M059J (cell line): Measurements from ENCODE around the gene IL9. TPM values are rescaled to one million over a fixed set of nuclear protein-coding genes. Genes with fewer than 3 reads are reported as not detected.
"Not testable (repeated sequence)": the region's sequence is repeated elsewhere in the genome, so short reads cannot be mapped to it uniquely, and the experiment has no call there.

Experiments
- DNase-seq: peaks from one replicate; pipeline ENCODE4 v3.0.0-alpha.2; 2012; ENCODE audit warnings: low read depth
- total RNA-seq: library from RNA; depleted of rRNA; stranded (reverse); fragments of >200 nt; shearing (Covaris generic); gene quantifications from 2 replicates; pipeline ENCODE4 v1.2.3, GENCODE V29; 2014

IL9 gene
- total RNA-seq, 1 experiment from 2014 or later: not detected

DNA sequence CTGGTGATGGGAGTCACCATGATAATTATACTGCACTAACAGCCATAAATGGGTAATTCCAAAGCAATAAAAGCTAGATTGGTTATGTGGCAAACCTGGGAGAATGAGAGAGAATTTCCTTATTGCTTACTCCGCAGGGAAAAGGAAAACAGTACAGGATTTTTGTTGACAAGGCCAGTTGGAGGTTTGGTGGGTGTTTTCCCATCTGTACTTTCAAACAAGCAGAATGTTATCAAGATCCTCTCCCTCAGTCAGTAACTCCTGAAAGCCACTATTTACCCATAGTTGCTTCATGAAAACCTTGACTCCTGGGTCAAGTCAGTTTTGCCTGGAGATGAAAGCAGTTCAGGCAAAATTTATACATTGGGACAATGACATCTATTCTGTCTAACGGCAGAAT lies 26.4 kb downstream of the IL9 start:
- DNase-seq: no peak

DNA sequence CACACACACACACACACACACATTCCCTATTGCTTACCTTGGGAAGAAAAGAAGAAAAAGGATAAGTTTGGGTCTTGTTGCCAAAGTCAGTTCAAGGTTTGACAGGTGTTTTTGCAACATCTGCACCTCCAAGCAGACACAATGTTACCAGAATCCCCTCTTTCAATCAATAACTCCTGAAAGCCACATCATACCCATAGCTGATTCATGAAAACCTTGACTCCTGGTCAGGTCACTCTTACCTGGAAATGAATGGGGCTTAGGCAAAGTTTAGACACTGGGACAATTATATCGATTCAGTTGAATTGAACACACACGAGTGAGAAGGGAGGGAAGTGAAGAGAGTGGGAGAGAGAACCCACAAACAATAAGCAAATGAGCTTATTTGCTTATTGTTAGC lies 27.0 kb downstream of the IL9 start:
- no peak for DNase-seq

DNA sequence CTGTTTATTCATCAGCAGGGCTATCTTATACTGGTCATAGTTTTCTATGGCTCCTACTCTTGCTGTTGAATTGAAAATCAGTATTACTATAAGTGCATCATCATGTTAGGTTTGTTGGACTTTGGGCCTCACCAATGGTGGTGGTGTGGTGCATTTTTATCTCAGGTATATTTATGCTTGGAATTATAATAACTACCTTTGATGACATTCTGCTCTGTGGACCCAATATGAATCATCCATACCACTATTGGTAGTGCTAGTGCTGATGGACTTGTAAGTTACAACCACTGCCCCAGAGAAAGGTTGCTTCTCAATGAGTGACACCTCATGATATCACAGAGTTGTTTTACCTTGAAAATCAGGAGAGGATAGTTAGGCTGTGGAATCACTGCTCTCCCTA lies 28.0 kb downstream of the IL9 start:
- no peak for DNase-seq

DNA sequence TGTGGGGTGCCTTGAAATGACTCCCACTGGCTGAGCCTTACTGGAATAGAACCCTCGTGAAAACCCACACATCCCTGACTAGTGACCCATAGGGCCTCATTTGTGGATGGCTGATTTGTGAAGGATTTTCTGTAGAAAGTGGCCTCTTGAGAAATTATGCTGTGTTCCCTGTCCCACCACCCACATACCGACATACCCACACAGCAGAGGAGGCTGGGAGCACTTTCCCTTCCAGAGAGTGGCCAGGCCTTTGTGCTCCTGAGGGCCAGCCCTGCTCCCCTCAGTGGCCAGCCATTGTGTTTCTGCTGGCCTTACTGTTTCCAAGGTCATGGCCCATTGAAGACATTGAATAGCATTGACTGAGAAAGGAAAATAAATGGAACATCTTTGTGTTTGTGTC lies 29.6 kb downstream of the IL9 start:
- DNase-seq: no peak

DNA sequence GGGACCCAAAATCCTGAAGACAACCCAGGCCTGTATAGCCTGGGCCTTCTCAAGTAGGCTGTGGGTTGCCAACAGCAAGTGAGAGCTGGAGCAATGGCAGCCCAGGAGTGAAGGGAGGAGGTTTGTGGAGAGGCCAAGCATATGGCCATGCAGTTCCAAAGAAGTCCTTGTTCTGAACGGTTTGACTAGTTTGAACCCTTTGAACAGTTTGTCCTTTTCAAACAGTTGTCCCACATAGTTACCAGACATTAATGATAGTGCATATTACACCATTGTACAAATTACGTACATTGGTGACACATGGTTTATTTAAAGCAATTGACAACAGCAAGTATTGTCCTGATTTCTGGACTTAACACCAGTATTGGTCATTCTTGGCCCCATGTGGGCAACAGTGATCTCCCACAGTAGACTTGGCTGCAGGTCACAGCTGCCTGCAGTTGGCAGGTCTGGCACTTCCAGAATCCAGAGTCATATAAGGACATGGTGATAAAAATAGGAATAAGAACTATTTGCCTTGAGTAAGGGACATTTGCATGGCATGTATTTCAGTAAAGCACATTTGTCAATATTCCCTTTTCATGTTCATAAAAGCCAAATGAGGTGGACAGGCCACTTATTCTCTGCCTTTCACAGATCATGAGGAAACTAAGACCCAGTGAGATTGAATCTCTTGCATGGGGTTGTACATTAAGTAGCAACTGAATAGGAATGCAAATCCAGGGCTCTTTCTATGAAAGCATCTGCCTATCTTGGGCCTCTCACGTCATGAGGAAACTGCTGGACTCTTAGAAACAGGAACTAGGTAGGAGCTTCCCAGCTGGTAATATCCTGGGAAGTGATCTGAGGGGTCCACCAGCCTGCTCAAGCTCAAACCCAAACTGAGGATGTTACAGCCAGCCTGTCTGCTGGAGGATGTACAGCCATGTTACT lies 30.9 kb downstream of the IL9 start:
- DNase-seq: no peak

DNA sequence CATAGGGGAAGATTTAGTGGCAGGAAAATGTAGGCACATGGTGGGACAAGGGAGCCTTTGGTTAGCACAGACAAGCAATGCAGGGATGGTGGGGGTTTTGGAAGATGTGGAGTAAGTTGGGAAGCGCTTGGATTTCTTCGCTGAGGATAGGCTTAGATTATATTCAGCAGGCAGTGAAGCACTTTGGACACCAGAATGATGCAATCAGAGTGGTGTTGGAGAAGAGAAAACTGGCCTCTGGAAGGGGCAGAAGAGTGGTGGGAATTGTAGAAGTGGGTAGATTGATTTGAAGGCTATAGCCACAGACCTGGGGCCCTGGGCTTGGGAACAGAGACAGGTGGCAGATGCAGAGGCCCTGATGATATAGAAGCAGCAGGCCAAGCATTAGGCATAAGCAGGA lies 32.9 kb downstream of the IL9 start:
- DNase-seq: no peak

DNA sequence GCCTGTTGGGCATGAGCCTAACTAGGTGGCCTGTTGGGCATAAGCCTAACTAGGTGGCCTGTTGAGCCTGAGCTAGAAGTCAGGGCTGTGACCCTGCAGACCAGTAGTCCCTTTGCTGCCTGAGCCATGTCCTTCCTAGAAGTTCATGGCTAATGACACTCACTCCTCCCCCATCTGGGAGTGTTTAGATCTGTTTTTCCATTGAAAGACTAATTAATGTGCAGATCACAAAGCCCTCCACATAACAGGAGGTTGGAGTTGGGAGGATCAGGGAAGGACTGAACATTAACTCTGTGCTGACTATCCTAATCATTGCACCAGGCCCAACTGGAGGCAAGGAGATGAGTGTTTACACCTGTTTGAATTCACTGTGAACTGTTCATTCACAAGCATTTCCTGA lies 33.6 kb downstream of the IL9 start:
- no peak for DNase-seq

DNA sequence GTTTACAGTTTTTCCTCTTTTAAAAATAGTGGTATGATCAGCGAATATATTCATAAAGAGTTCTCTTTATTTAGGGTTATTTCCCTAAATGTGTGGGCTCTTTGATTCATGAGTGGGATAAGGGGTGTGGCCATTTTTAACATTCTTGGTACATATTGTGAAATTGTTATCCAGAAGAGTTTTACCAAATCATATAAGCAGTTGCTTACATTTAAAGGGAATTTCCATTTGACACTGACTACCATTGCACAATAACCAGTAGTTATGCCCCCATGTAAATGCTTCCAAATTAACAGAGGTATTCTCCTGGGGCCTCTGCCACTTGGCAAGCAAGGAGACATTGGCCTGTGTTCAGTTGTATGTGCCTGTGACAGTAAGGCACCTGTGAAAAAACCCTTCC lies 34.0 kb downstream of the IL9 start:
- no peak for DNase-seq

DNA sequence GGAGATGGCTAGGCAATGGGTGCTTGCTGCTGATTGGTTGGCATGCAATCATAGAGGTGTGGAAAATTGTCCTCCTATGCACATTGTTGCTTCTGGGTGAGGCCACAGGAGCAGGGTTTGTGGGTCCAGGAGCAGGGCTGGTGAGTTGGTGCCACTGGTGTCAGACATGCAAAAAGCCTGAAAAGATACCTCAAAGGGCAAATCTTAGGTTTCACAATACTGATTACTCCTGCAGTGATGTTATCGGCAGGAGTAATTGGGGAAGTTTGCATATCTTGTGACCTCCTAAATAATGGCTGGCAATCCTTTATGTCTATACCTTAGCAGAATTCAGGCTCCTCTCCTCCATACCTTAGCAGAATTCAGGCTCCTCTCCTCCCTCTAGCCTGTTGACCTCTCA lies 36.0 kb downstream of the IL9 start:
- no peak for DNase-seq

DNA sequence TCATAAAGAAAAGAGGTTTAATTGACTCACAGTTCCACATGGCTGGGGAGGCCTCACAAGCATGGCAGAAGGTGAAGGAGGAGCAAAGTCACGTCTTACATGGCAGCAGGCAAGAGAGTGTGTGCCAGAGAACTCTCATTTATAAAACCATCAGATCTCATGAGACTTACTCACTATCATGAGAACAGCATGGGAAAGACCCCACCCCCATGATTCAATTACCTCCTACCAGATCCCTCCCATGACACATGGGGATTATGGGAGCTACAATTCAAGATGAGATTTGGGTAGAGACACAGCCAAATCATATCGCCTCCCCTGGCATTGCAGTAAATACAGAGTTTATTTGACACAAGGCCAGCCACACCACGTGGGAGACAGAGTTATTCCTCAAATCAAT lies 36.5 kb downstream of the IL9 start:
- DNase-seq: not testable (repeated sequence)

DNA sequence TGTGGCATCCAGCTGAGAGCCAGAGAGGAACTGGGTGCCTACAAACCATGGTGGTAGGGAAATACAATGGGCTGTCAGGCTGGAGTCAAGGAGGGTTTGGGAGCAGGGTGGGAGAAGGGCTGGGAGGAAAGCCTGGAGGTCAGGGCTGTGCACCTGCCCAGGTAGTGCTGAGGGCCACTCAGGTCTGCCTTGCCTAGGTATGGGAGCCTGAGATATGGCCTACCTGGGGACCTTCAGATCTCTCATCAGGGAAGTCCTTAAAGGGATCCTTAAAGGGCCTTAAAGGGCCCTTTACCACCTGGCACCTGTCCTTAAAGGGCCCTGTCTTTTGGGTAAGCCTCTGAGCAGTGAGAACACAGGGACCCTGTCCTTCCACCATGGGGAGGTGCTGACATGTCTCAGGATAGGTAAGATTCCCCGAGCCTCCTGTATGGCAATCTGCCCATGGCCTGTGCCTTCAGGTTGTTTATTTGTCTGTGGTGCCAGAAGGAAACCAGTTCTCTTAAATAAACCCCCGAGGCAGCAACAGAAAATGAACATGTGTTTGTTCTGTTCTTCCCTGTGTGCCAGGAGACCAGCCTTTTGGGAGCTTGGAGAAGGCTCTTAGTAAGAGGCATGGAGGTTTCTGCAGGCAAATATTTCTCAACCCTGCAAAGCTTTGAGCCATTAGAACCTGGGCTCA lies 37.9 kb downstream of the IL9 start:
- no peak for DNase-seq

DNA sequence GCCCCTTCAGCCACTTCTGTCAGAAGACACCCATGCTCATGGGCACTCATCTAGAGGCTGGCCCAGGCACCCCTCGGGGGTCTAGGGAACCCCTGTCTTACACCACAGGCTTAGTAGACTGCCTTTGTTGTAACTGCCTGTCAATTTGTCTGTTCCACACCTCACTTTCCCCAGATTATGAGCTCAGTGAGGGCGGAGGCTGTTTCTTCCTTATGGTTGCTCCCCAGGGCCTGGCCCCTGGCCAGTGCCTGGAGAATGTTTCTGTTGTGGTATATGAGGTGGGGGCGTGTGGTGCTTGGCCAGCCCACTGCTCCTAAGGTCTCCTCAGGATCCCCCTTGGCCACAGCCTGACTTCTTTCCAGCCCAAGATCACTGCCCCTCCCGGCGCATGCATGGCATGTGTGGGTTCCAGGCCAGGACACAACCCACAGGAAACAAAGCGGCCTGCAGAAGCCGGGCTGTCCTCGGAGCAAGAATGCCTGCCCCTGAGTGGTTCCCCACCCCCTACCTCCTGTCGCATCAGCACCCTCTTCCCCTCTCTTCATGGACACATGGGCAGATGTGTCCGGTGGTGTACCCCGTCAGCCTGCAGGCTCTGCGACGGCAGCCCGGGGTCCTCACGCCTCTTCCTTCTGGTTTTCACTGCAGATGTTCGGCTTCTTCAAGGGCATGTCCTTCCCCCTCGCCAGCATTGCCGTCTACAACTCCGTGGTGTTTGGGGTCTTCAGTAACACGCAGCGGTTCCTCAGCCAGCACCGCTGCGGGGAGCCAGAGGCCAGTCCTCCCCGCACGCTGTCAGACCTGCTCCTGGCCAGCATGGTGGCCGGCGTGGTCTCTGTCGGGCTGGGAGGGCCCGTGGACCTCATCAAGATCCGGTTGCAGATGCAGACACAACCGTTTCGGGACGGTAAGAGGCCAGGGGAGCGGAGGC lies 43.5 kb downstream of the IL9 start:
- DNase-seq: no peak

DNA sequence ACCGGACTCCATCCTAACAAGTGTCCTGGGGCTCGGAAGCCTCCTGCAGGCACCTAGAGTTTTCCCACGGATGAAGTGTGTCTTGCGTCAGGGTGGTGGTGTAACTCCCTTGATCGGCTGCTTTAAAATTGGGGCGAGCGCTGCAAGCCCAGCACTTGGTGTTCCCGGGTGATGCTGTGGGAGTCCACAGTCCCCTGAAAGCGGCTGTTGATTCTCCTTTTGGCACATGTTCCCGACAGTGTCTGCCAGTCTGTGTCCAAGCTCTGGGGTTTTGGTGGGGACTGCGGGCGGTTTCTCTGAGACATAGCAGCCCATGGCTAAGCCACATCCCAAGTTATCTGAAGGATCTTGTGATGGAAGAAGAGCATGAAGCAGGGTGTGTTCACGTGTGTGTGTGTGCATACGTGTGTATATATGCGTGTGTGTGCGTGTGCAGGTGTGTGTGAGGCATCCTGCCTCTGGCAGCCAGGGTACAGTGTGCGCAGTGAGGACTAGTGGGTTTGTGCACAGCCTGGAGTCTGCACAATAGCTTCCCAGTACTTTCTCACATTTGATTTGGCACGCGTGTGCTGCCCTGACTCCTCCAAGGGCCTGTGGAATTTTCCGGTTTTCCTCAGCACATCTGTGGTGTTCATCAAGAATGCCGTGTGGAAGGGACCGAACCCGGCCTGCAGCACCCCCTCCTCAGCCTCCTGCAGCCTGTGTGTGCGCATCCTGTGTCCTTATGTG lies 44.3 kb downstream of the IL9 start:
- DNase-seq: no peak

DNA sequence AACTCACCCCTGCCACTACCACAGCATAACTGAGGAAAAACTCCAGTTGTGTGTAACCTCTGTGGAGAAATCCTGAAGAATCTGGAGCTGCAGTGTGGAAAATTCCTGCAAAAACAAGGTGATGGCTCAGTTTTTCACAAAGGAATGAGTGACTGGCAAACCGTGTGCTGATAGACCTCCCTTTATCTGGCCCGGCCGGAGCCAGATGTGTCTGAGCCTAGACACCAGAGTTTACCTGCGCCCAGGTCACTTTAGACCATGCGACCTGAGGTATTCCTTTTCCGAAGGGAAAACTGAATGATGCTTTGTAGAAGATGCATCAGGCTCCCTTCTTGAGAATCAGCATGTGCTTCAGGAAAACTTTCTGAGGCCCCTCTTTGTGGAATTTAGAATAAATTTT lies 45.0 kb downstream of the IL9 start:
- no peak for DNase-seq

DNA sequence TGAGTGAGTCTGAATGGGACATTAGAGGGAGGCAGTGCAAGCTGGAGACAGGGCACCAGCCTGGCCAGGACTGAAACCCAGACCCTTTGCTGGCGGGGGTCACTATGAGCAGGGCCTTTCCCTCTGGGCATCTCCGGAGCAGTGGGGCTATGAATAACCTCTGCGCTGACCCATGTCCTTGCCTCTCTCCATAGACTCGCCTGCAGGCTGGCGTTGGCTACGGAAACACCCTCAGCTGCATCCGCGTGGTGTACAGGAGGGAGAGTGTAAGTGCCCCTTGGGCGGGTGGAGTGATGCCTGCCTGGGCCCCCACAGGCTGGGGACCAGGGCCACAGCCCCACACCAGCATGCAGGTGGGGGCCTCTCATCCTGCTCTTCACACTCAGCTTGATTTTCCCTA lies 45.4 kb downstream of the IL9 start:
- no peak for DNase-seq

DNA sequence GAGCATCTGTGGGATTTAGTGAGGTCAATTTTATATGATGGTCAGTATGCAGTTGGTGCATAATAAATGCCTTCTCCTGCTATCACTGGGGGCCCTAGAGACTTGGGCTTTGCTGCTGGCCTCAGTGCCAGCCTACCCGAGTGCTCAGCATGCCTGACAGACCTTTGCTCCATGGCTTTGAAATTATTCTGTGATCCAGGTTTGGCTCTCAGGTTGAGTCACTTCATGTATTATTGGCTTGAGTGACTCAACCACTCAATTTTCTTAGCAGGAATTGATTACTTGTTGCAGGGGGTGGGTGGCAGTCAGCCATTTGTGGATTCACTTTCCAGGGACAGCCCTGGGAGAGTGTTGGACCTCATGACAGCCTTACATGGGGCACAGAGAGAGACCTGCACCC lies 47.7 kb downstream of the IL9 start:
- DNase-seq: no peak

DNA sequence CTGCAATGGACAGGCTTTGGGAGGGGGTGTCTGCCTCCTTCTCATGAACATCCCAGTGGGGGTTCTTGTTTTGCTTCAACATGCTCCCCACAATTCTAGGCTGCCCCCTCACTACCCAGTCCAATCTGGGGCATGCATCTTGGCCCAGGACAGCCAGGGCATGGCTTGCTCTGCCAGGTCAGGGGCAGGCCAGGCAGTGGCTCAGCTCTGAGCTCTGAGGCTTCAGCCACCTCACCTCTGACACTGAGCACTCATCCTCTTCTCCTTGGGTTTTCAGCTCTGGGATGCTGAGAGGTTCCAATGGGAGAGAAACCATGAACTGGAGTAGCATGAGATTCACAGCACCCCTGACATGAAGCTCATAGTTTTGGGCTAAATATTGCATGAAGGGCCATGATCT lies 49.3 kb downstream of the IL9 start:
- DNase-seq: no peak

DNA sequence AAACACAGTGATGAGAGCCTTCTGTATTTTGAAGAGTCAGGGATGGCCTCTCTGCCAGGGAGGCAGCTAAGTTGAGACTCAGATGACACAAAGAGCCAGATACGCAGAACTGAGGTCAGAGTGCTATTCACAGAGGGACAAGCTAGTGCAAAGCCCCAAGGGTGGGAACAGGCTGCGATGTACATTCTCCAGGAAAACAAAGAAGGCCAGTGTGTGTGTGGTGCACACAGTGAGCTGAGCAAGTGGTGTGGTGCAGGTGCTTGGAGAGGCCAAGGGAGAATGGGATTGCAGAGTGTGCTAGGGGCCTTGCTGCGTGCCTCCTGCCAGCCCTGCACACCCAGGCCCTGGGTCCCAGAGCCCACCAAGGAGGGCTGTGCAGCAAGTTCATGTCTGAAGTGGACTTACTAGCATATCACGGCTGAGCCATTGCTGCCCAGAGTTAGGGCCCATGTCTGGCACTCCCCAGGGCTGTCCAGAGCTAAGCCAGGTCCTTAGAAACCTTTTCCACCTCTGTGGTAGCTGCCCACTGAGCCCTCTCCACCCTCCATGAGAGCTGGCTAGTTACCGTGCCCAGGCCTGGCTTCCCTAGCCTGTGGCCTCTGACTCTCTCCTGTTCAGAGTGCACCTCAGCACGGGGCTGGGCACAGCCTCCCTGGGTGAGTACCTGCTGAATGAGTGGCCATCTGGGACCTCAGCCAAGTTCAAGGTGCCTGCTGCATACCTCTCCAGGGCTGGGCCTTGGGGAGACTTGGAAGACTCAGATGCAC lies 51.9 kb downstream of the IL9 start:
- DNase-seq: no peak

DNA sequence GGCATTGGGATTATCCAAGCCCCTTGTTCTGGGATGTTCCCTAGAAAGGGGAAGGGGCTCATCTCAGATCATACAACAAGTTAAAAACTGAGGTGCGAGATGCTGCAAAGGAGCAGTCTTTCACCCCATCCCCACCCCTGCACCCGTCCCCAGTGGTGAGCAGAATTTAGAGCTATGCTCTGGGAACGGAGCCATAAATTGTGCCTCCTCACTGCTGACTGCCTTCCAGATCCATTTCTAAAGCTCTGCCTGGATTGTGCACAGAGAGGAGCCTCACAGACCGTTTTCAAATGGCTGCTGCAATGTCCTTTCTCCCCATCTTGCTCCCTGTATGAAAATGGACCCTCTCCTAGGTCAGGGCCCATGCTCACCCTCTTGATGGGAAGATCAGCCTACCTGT lies 52.9 kb downstream of the IL9 start:
- no peak for DNase-seq
